ENCODE data around the gene EDEM1. TPM values are rescaled to one million over a fixed set of nuclear protein-coding genes. Genes with fewer than 3 reads are reported as not detected.
A peak's percentile ranks its signal among the peaks of the same experiment; 100 is the strongest.
"Not testable (repeated sequence)": the region's sequence is repeated elsewhere in the genome, so short reads cannot be mapped to it uniquely, and the experiment has no call there.

The EDEM1 gene
- total RNA-seq, 1 experiment from 2014 or later = 68.8 TPM

DNA sequence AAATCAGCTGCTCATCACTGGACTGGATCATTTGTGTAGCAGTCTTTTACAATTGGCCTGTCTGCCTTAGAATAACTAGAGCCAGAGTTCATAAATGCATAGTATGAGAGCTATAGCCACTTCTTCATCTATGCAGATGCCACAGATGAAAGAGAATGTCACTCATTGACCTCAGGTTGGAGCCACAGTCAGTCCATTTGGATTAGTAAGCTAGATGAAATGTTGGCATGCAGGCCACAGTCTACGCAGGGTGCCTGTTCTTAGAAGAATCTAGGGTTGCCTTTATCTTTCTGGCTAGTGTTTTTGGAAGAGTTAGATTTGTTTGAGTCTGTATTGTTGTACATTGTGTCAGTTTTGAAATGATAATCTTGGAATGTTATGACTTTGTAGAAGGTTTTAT is 25.4 kb upstream of the EDEM1 start:
- H3K9me3 ChIP-seq (ENCODE audit: low read length) = no peaks in the 10 kb centered on the region
- H3K27ac ChIP-seq (ENCODE audit: low read length) = no peak overlapping the region
- DNase-seq = no peak
- peaks cover 23% of the 10 kb centered on the region for H3K4me1 ChIP-seq (ENCODE audit: low read length)
- no peak overlapping the region for H3K9ac ChIP-seq (ENCODE audit: low read length)
- H3K4me3 ChIP-seq (ENCODE audit: low read length) = no peak overlapping the region
- peaks cover 93% of the 10 kb centered on the region for H3K79me2 ChIP-seq (ENCODE audit: low read length)
- H3K9me2 ChIP-seq (replicated peaks; ENCODE audit: insufficient read depth, low read length) = no peaks in the 10 kb centered on the region
- H3K36me3 ChIP-seq (ENCODE audit: insufficient read depth, low read length) = no peaks in the 10 kb centered on the region
- H3K4me2 ChIP-seq (ENCODE audit: low read depth, low read length, poor library complexity, severe bottlenecking) = no peak overlapping the region
- no peak overlapping the region for H2AFZ ChIP-seq (ENCODE audit: low read length)
- no peaks in the 10 kb centered on the region for H3K27me3 ChIP-seq (ENCODE audit: low read length)
- peaks cover 21% of the 10 kb centered on the region for H4K20me1 ChIP-seq (ENCODE audit: insufficient read depth, low read depth, low read length)

DNA sequence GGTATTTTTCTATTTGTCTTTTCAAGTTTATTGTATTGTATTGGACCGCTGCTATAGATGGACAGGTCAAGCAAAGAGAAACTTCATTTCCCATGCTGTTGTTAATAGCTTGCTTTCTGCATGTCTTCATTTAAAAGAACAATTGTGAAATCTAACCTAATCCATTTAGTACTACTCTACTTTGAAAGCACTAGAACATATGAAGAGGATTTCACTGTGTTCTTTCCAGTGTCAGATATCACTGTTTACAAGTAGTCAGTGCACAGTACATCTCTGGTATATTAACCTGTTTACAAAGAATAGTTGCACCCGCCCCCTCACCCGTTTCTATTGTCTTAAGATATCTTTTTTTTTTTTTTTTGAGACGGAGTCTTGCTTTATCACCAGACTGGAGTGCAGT is 21.8 kb upstream of the EDEM1 start:
- Histone ChIP-seq H3K9me3 (ENCODE audit: low read length) (no peaks in the 10 kb centered on the region), H3K27me3 (ENCODE audit: low read length) (no peaks in the 10 kb centered on the region), H3K36me3 (ENCODE audit: insufficient read depth, low read length) (no peaks in the 10 kb centered on the region), H2AFZ (ENCODE audit: low read length) (no peak overlapping the region), H3K4me2 (ENCODE audit: low read depth, low read length, poor library complexity, severe bottlenecking) (no peak overlapping the region), H3K9me2 (replicated peaks; ENCODE audit: insufficient read depth, low read length) (no peaks in the 10 kb centered on the region), H3K9ac (ENCODE audit: low read length) (no peak overlapping the region), H3K4me1 (ENCODE audit: low read length) (peaks cover 36% of the 10 kb centered on the region), H3K79me2 (ENCODE audit: low read length) (peaks cover 100% of the 10 kb centered on the region), H3K27ac (ENCODE audit: low read length) (no peak overlapping the region), H4K20me1 (ENCODE audit: insufficient read depth, low read depth, low read length) (peaks cover 7% of the 10 kb centered on the region), H3K4me3 (ENCODE audit: low read length) (no peak overlapping the region)
- DNase-seq = no peak

DNA sequence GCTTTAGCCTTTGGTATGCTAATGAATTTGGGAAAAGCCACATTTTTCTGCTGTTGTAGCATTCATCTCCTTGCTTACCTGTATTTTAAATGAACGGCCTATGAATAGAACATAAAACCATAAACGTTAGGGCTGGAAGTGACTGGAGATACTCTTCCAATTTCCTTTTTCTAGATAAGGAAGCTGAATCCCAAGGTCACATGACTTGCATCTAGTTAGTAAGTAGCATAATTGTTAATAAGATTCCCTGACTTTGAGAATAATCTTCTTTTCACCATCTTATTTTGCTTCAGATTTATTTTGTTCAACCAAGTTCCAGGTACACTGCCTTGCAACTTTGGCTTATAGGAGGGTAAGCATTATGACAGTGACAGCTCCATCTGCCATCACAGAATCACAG is 20.7 kb upstream of the EDEM1 start:
- Histone ChIP-seq H3K9me3 (ENCODE audit: low read length) (no peaks in the 10 kb centered on the region), H3K4me3 (ENCODE audit: low read length) (no peak overlapping the region), H3K9ac (ENCODE audit: low read length) (no peak overlapping the region), H3K79me2 (ENCODE audit: low read length) (peaks cover 89% of the 10 kb centered on the region), H2AFZ (ENCODE audit: low read length) (no peak overlapping the region), H3K4me1 (ENCODE audit: low read length) (peaks cover 29% of the 10 kb centered on the region), H3K27me3 (ENCODE audit: low read length) (no peaks in the 10 kb centered on the region), H3K27ac (ENCODE audit: low read length) (no peak overlapping the region), H3K36me3 (ENCODE audit: insufficient read depth, low read length) (peaks cover 2% of the 10 kb centered on the region; the same call in 1 of the 2 replicates), H4K20me1 (ENCODE audit: insufficient read depth, low read depth, low read length) (peaks cover 4% of the 10 kb centered on the region), H3K4me2 (ENCODE audit: low read depth, low read length, poor library complexity, severe bottlenecking) (no peak overlapping the region), H3K9me2 (replicated peaks; ENCODE audit: insufficient read depth, low read length) (no peaks in the 10 kb centered on the region)
- DNase-seq = no peak

DNA sequence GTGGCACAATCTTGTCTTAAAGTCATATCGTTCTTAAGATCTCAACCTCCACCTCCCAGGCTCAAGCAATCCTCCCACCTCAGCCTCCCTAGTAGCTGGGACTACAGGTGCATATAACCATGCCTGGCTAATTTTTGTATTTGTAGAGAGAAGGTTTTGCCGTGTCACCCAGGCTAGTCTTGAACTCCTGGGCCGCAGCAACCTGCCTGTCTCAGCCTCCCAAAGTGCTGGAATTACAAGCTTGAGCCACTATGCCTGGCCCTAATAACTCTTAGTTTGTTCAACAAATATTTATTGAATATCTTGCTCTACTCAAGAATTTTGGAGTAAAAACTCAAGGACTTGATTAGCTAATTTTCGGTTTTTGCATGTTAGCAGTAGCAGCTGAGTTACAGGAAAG is 19.4 kb upstream of the EDEM1 start:
- Histone ChIP-seq H3K9me2 (replicated peaks; ENCODE audit: insufficient read depth, low read length) (no peaks in the 10 kb centered on the region), H3K9ac (ENCODE audit: low read length) (no peak overlapping the region), H3K79me2 (ENCODE audit: low read length) (peaks cover 77% of the 10 kb centered on the region), H3K36me3 (ENCODE audit: insufficient read depth, low read length) (peaks cover 10% of the 10 kb centered on the region; the same call in 1 of the 2 replicates), H2AFZ (ENCODE audit: low read length) (no peak overlapping the region), H3K4me3 (ENCODE audit: low read length) (no peak overlapping the region), H4K20me1 (ENCODE audit: insufficient read depth, low read depth, low read length) (peaks cover 4% of the 10 kb centered on the region), H3K27ac (ENCODE audit: low read length) (no peak overlapping the region), H3K27me3 (ENCODE audit: low read length) (no peaks in the 10 kb centered on the region), H3K9me3 (ENCODE audit: low read length) (no peaks in the 10 kb centered on the region), H3K4me2 (ENCODE audit: low read depth, low read length, poor library complexity, severe bottlenecking) (no peak overlapping the region), H3K4me1 (ENCODE audit: low read length) (peaks cover 29% of the 10 kb centered on the region)
- no peak for DNase-seq

DNA sequence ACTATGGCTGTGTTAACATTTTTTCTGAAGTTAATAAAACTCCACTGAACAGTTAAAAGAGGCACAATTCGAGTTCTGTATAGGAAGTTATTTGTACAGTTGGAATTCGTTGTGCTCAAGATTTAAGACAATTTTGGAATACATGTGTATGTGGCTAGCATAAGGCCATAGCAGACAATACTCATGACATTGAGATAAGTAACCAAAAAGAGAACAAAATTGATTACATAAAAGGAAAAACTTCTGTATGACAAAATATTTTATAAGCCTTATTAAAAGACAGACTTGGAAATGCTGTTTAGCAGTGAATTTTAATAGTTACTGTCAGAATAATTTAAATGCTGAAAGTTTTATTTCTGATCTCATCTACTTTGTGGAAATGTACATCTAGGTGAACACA is 17.7 kb upstream of the EDEM1 start:
- Histone ChIP-seq H3K9me2 (replicated peaks; ENCODE audit: insufficient read depth, low read length) (no peaks in the 10 kb centered on the region), H3K79me2 (ENCODE audit: low read length) (peaks cover 60% of the 10 kb centered on the region)

DNA sequence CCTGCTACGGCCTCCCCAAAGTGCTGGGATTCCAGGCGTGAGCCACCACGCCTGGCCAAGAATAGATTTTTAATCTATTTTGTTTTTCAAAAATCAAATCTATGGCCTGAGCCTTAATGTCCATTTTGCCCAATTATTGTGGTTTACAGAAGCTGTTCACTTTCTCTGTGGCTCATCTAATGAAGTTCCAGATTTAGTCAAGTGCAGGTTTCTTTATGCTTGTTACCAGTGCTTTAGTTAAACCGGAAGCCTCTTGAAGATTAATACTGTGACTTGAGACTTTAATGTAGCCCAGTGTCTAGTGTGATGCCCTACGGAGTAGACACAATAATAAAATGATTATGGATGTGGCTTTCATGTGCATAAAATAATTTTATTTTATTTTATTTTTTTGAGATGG is 16.5 kb upstream of the EDEM1 start:
- H2AFZ ChIP-seq (ENCODE audit: low read length) = no peak overlapping the region
- no peak overlapping the region for H3K4me3 ChIP-seq (ENCODE audit: low read length)
- peaks cover 48% of the 10 kb centered on the region for H3K79me2 ChIP-seq (ENCODE audit: low read length)
- H3K9ac ChIP-seq (ENCODE audit: low read length) = no peak overlapping the region
- no peaks in the 10 kb centered on the region for H3K9me2 ChIP-seq (replicated peaks; ENCODE audit: insufficient read depth, low read length)
- peaks cover 21% of the 10 kb centered on the region; the same call in 1 of the 2 replicates for H3K36me3 ChIP-seq (ENCODE audit: insufficient read depth, low read length)
- H3K9me3 ChIP-seq (ENCODE audit: low read length) = no peaks in the 10 kb centered on the region
- no peak overlapping the region for H3K27ac ChIP-seq (ENCODE audit: low read length)
- DNase-seq = no peak
- no peaks in the 10 kb centered on the region for H4K20me1 ChIP-seq (ENCODE audit: insufficient read depth, low read depth, low read length)
- H3K4me1 ChIP-seq (ENCODE audit: low read length) = peaks cover 26% of the 10 kb centered on the region
- no peaks in the 10 kb centered on the region for H3K27me3 ChIP-seq (ENCODE audit: low read length)
- no peak overlapping the region for H3K4me2 ChIP-seq (ENCODE audit: low read depth, low read length, poor library complexity, severe bottlenecking)

More for the DNA sequence above, 17.7 kb upstream of the EDEM1 start:
- Histone ChIP-seq H3K4me1 (ENCODE audit: low read length) (peaks cover 24% of the 10 kb centered on the region), H2AFZ (ENCODE audit: low read length) (no peak overlapping the region), H3K9ac (ENCODE audit: low read length) (no peak overlapping the region), H3K36me3 (ENCODE audit: insufficient read depth, low read length) (peaks cover 11% of the 10 kb centered on the region; the same call in 1 of the 2 replicates), H3K4me2 (ENCODE audit: low read depth, low read length, poor library complexity, severe bottlenecking) (peak overlapping the region; percentile 53), H4K20me1 (ENCODE audit: insufficient read depth, low read depth, low read length) (peaks cover 4% of the 10 kb centered on the region; the same call in 1 of the 2 replicates), H3K27ac (ENCODE audit: low read length) (peak overlapping the region; percentile 16), H3K27me3 (ENCODE audit: low read length) (no peaks in the 10 kb centered on the region), H3K9me3 (ENCODE audit: low read length) (no peaks in the 10 kb centered on the region), H3K4me3 (ENCODE audit: low read length) (no peak overlapping the region)
- no peak for DNase-seq

DNA sequence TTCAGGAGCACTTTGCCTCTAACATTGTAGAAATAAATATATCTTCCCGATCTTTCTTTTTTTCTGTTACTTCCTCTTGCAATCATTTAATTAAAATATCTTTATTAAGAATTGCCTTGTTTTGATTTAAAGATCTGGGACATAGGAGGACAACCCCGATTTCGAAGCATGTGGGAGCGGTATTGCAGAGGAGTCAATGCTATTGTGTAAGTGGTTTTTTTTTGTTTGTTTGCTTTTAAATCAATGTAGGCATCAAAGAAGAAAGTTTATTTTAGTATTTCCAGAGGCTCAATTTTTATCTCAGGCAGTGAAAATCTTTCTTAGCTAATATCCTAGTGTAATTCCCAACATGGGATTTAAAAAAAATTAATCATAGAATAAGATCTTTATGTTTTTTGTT is 15.5 kb upstream of the EDEM1 start:
- Histone ChIP-seq H3K4me3 (ENCODE audit: low read length) (no peak overlapping the region), H3K9me2 (replicated peaks; ENCODE audit: insufficient read depth, low read length) (no peaks in the 10 kb centered on the region), H4K20me1 (ENCODE audit: insufficient read depth, low read depth, low read length) (no peaks in the 10 kb centered on the region), H3K4me1 (ENCODE audit: low read length) (peaks cover 37% of the 10 kb centered on the region), H2AFZ (ENCODE audit: low read length) (no peak overlapping the region), H3K9ac (ENCODE audit: low read length) (no peak overlapping the region), H3K27ac (ENCODE audit: low read length) (no peak overlapping the region), H3K9me3 (ENCODE audit: low read length) (no peaks in the 10 kb centered on the region), H3K4me2 (ENCODE audit: low read depth, low read length, poor library complexity, severe bottlenecking) (no peak overlapping the region), H3K36me3 (ENCODE audit: insufficient read depth, low read length) (peaks cover 21% of the 10 kb centered on the region; the same call in 1 of the 2 replicates), H3K27me3 (ENCODE audit: low read length) (no peaks in the 10 kb centered on the region), H3K79me2 (ENCODE audit: low read length) (peaks cover 38% of the 10 kb centered on the region)
- no peak for DNase-seq

DNA sequence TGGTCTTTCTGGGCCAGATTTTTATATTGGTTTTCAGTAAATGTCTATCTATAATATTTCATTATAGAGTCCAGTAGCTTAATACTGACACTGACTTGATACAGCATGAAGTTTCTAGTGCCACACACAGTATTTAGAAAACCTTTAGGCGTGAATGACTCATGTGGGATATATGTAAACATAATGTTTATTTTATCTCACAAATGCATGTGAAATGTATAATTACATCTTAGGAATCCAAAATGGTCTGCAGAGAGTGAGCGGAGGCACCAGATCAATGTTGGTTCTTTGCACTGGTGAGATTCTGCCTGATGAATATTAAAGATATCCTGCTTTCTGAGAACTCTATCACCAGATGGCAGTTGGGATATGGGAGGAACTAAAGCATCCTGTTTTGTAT is 8.5 kb upstream of the EDEM1 start:
- not testable (repeated sequence) for DNase-seq; H3K4me2 ChIP-seq (ENCODE audit: low read depth, low read length, poor library complexity, severe bottlenecking); H3K4me3 ChIP-seq (ENCODE audit: low read length); H4K20me1 ChIP-seq (ENCODE audit: insufficient read depth, low read depth, low read length); H3K9me3 ChIP-seq (ENCODE audit: low read length); H2AFZ ChIP-seq (ENCODE audit: low read length); H3K27me3 ChIP-seq (ENCODE audit: low read length); H3K9me2 ChIP-seq (replicated peaks; ENCODE audit: insufficient read depth, low read length); H3K27ac ChIP-seq (ENCODE audit: low read length); H3K79me2 ChIP-seq (ENCODE audit: low read length); H3K9ac ChIP-seq (ENCODE audit: low read length)
- Histone ChIP-seq H3K4me1 (ENCODE audit: low read length) (peaks cover 21% of the 10 kb centered on the region), H3K36me3 (ENCODE audit: insufficient read depth, low read length) (peaks cover 35% of the 10 kb centered on the region)
